ENCODE measurements around the gene CCDC33.

CCDC33 gene

GRCh38 chr15:74336061-74337005 lies 100.2 kb downstream of the CCDC33 start:
- Histone ChIP-seq H3K27ac (ENCODE audit: extremely low read depth, low read depth, low read length) (no peak overlapping the region), H3K36me3 (ENCODE audit: control insufficient read depth in 2 of 2, insufficient read depth in 1 of 2, low read length in 2 of 2) (no peaks in the 10 kb centered on the region), H3K4me3 (ENCODE audit: low read depth, low read length) (no peak overlapping the region), H3K9me3 (ENCODE audit: control insufficient read depth, insufficient read depth, low read depth, low read length) (no peaks in the 10 kb centered on the region), H3K4me1 (ENCODE audit: control insufficient read depth, insufficient read depth, low read length) (no peaks in the 10 kb centered on the region)
- CTCF ChIA-PET, result interaction anchor here (1.1 to 3.1 kb wide), 3 partner anchors 14 to 281 kb away, joined by 3 to 14 read pairs (median 5); no protein-coding TSS in a partner anchor
- TF ChIP-seq ZFP3 (tag by site-specific recombination; IDR thresholded peaks at IDR 0.05; ENCODE audit: low read depth) (no peak), ZNF768 (tag by site-specific recombination; IDR thresholded peaks at IDR 0.05) (peak; percentile 72; the same call in 1 of the 2 replicates)
- POLR2A ChIA-PET, result no interaction called here

GRCh38 chr15:74337146-74337545 lies 101.0 kb downstream of the CCDC33 start:
- Histone ChIP-seq H3K27ac (ENCODE audit: extremely low read depth, low read depth, low read length) (no peak overlapping the region), H3K4me1 (ENCODE audit: control insufficient read depth, insufficient read depth, low read length) (no peaks in the 10 kb centered on the region), H3K36me3 (ENCODE audit: control insufficient read depth in 2 of 2, insufficient read depth in 1 of 2, low read length in 2 of 2) (no peaks in the 10 kb centered on the region), H3K9me3 (ENCODE audit: control insufficient read depth, insufficient read depth, low read depth, low read length) (no peaks in the 10 kb centered on the region), H3K4me3 (ENCODE audit: low read depth, low read length) (no peak overlapping the region)
- TF ChIP-seq TSHZ1 (tag by site-specific recombination; IDR thresholded peaks at IDR 0.05; ENCODE audit: borderline replicate concordance) (no peak), ZNF488 (tag by site-specific recombination; IDR thresholded peaks at IDR 0.05) (no peak), ZNF776 (tag by site-specific recombination; IDR thresholded peaks at IDR 0.05; ENCODE audit: borderline replicate concordance) (no peak), KLF1 (tag by site-specific recombination; IDR thresholded peaks at IDR 0.05) (no peak)
- POLR2A ChIA-PET, result no interaction called here
- CTCF ChIA-PET, result interaction anchor here (0.6 to 3.1 kb wide), 3 partner anchors 15 to 414 kb away, joined by 3 to 14 read pairs (median 5); no protein-coding TSS in a partner anchor

GRCh38 chr15:74337607-74338211 lies 101.6 kb downstream of the CCDC33 start:
- TF ChIP-seq ZIC2 (tag by site-specific recombination; IDR thresholded peaks at IDR 0.05) (peak; percentile 100), ZNF610 (tag by site-specific recombination; IDR thresholded peaks at IDR 0.05; ENCODE audit: borderline replicate concordance) (no peak)

DNA sequence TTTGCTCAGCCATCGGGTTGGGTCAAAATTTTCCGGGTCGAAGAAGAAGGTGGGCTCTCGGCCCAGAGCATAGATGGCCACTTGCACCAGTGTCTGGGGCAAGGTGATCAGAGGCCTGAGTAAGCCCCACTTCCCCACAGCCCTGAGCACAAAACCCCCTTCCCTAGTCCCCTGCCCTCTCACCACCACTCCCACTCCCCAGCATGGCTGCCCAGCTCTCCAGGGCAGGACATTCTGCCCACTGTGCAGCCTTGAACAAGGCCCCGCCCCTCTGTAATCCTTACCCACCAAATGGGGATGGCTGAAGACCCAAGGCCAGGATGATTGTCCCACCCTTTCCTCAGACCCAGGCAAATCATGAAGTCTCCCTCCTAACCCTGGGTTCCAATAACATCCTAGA lies 102.5 kb downstream of the CCDC33 start:
- Histone ChIP-seq H3K4me3 (ENCODE audit: low read depth, low read length) (no peak overlapping the region), H3K4me1 (ENCODE audit: control insufficient read depth, insufficient read depth, low read length) (no peaks in the 10 kb centered on the region), H3K27ac (ENCODE audit: extremely low read depth, low read depth, low read length) (no peak overlapping the region), H3K36me3 (ENCODE audit: control insufficient read depth in 2 of 2, insufficient read depth in 1 of 2, low read length in 2 of 2) (no peaks in the 10 kb centered on the region), H3K9me3 (ENCODE audit: control insufficient read depth, insufficient read depth, low read depth, low read length) (no peaks in the 10 kb centered on the region)
- TF ChIP-seq ZNF140 (tag by site-specific recombination; IDR thresholded peaks at IDR 0.05) (no peak), SP2 (tag by site-specific recombination; IDR thresholded peaks at IDR 0.05) (peak; percentile 12; the same call in 1 of the 2 replicates)
- ChIA-PET POLR2A (no interaction called here), CTCF (interaction anchor here (0.5 kb wide), 1 partner anchor 69 kb away, joined by 3 read pairs; no protein-coding TSS in a partner anchor)

More at GRCh38 chr15:74337607-74338211, 101.6 kb downstream of the CCDC33 start:
- CTCF ChIA-PET, result interaction anchor here (0.6 to 3.1 kb wide), 2 partner anchors 17 to 415 kb away, joined by 3 to 14 read pairs; no protein-coding TSS in a partner anchor
- POLR2A ChIA-PET, result no interaction called here
- H3K36me3 ChIP-seq (ENCODE audit: control insufficient read depth in 2 of 2, insufficient read depth in 1 of 2, low read length in 2 of 2), result no peaks in the 10 kb centered on the region
- H3K27ac ChIP-seq (ENCODE audit: extremely low read depth, low read depth, low read length), result no peak overlapping the region
- H3K9me3 ChIP-seq (ENCODE audit: control insufficient read depth, insufficient read depth, low read depth, low read length), result no peaks in the 10 kb centered on the region
- H3K4me3 ChIP-seq (ENCODE audit: low read depth, low read length), result no peak overlapping the region
- no peaks in the 10 kb centered on the region for H3K4me1 ChIP-seq (ENCODE audit: control insufficient read depth, insufficient read depth, low read length)
